HCT116 (cell line): Measurements from ENCODE around the gene PCDH9.

ENCODE experiments used
- CEBPB ChIP-seq: IDR thresholded peaks from 2 replicates; pipeline ENCODE4 v1.6.1; 2012; ENCODE audit warnings: low read depth
- CTCF ChIP-seq, 3 experiments: fragments of 200-600 bp in 1 of 3; sonication (generic) in 1 of 3; IDR thresholded peaks in 2 of 3; conservative IDR thresholded peaks in 1 of 3; 2 replicates each; pipeline ENCODE4 v1.5.1; 2012 to 2017; ENCODE audit warnings: low read depth in 2 of 3, low read length in 2 of 3, antibody characterized with exemption in 1 of 3, borderline replicate concordance in 1 of 3, control low read depth in 1 of 3, mild to moderate bottlenecking in 1 of 3, mixed read lengths in 1 of 3, mixed run types in 1 of 3, moderate library complexity in 1 of 3; ENCODE audit not compliant: insufficient read depth in 1 of 3
- EGR1 ChIP-seq: IDR thresholded peaks from 2 replicates; pipeline ENCODE4 v1.6.1; 2012; ENCODE audit warnings: low read depth
- EZH2 ChIP-seq: fragments of 200-600 bp; sonication (generic); IDR thresholded peaks from 2 replicates; pipeline ENCODE4 v1.6.1; 2017; ENCODE audit warnings: antibody characterized with exemption, mixed run types
- EZH2phosphoT487 ChIP-seq: fragments of 200-600 bp; IDR thresholded peaks from 2 replicates; pipeline ENCODE4 v1.6.1; 2018; ENCODE audit warnings: antibody characterized with exemption, borderline replicate concordance
- JUND ChIP-seq: IDR thresholded peaks from 2 replicates; pipeline ENCODE4 v1.6.1; 2012
- MAX ChIP-seq: IDR thresholded peaks from 2 replicates; pipeline ENCODE4 v1.6.1; 2012
- POLR2A ChIP-seq: IDR thresholded peaks from 2 replicates; pipeline ENCODE4 v1.7.0; 2011; ENCODE audit warnings: borderline replicate concordance; ENCODE audit not compliant: insufficient read depth, insufficient read length; ENCODE audit errors: extremely low read depth
- POLR2AphosphoS5 ChIP-seq: IDR thresholded peaks from 2 replicates; pipeline ENCODE4 v1.6.1; 2011; ENCODE audit warnings: mild to moderate bottlenecking, low read depth, low read length, moderate library complexity
- RAD21 ChIP-seq: IDR thresholded peaks from 2 replicates; pipeline ENCODE4 v1.6.1; 2012; ENCODE audit warnings: low read depth, mild to moderate bottlenecking
- REST ChIP-seq: IDR thresholded peaks from 2 replicates; pipeline ENCODE4 v1.6.1; 2012; ENCODE audit warnings: low read depth
- SIN3A ChIP-seq: IDR thresholded peaks from 2 replicates; pipeline ENCODE4 v1.6.1; 2012; ENCODE audit warnings: low read depth
- SP1 ChIP-seq: IDR thresholded peaks from 2 replicates; pipeline ENCODE4 v1.6.1; 2012; ENCODE audit warnings: low read depth
- YY1 ChIP-seq: IDR thresholded peaks from 2 replicates; pipeline ENCODE4 v1.6.1; 2011; ENCODE audit warnings: low read length, low read depth, moderate library complexity, mild to moderate bottlenecking; ENCODE audit not compliant: insufficient replicate concordance; ENCODE audit errors: extremely low read depth

DNA sequence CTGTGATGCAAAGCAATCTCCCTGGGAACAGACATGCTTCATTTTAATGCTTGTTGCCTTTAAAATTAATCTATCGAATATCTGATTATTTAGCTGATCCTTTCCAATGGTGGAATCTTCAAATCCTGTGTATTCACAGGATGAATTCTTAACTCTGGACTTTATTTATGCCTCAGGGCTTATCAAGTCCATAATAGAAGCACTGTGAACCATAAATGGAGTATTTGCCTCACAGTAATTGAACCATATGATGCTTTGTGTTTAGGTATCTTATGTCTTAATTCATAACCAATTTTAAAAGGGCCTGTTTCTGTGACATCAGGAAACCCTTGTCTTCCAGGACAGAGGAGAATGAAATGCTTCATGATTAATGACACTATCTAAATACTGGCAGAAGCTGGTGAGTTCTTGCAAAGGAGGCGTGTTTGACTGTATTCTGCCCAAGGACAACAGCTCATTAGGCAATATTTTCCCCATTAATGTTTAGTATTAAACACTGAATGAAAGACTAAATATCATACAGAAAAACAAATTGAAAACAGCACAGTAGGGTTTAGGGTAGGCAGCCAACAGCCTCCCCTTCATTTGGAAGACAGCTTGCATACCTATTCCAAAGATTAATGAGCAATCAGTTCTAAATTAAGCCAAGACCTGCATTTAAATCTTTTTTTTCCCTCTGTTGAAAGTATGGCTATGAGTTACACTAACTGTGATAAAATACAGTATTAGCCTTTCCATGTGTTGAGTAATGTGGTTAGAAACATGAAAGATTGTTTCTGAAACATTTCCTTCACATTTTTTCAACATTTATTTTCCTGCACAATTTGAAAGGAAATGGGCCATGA lies 709.4 kb downstream of the PCDH9 start:
- TF ChIP-seq YY1 (no peak), EGR1 (no peak), MAX (no peak), RAD21 (no peak), POLR2A (no peak), EZH2 (no peak), CTCF (IDR thresholded peaks at IDR 0.05 in 2 of 3, conservative IDR thresholded peaks at IDR 0.05 in 1 of 3; ENCODE audit: borderline replicate concordance in 1 of 3, insufficient read depth in 1 of 3, low read depth in 2 of 3, low read length in 2 of 3) (no peak), JUND (no peak), EZH2phosphoT487 (no peak), SP1 (no peak), CEBPB (no peak), SIN3A (no peak), POLR2AphosphoS5 (no peak), REST (no peak)
